Measurements from ENCODE around the gene LAGE3.
"Not testable (repeated sequence)": the region's sequence is repeated elsewhere in the genome, so short reads cannot be mapped to it uniquely, and the experiment has no call there.

Gene LAGE3

GRCh38 chrX:154502989-154503388 is 23.9 kb upstream of the LAGE3 start:
- DNase-seq (ENCODE audit: low read depth): no peak
- H3K4me3 ChIP-seq (ENCODE audit: low read depth, low read length): no peak overlapping the region
- TF ChIP-seq, protein P1, sequence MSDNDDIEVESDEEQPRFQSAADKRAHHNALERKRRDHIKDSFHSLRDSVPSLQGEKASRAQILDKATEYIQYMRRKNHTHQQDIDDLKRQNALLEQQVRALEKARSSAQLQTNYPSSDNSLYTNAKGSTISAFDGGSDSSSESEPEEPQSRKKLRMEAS (IDR thresholded peaks at IDR 0.05; ENCODE audit: low read depth, low read length): no peak
- TF ChIP-seq POLR2A (IDR thresholded peaks at IDR 0.05; ENCODE audit: extremely low read depth, insufficient read length) (no peak), MYC (IDR thresholded peaks at IDR 0.05; ENCODE audit: low read depth, low read length) (no peak)
- TF ChIP-seq, protein P2, sequence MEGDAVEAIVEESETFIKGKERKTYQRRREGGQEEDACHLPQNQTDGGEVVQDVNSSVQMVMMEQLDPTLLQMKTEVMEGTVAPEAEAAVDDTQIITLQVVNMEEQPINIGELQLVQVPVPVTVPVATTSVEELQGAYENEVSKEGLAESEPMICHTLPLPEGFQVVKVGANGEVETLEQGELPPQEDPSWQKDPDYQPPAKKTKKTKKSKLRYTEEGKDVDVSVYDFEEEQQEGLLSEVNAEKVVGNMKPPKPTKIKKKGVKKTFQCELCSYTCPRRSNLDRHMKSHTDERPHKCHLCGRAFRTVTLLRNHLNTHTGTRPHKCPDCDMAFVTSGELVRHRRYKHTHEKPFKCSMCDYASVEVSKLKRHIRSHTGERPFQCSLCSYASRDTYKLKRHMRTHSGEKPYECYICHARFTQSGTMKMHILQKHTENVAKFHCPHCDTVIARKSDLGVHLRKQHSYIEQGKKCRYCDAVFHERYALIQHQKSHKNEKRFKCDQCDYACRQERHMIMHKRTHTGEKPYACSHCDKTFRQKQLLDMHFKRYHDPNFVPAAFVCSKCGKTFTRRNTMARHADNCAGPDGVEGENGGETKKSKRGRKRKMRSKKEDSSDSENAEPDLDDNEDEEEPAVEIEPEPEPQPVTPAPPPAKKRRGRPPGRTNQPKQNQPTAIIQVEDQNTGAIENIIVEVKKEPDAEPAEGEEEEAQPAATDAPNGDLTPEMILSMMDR (IDR thresholded peaks at IDR 0.05; ENCODE audit: low read depth, low read length): no peak

DNA sequence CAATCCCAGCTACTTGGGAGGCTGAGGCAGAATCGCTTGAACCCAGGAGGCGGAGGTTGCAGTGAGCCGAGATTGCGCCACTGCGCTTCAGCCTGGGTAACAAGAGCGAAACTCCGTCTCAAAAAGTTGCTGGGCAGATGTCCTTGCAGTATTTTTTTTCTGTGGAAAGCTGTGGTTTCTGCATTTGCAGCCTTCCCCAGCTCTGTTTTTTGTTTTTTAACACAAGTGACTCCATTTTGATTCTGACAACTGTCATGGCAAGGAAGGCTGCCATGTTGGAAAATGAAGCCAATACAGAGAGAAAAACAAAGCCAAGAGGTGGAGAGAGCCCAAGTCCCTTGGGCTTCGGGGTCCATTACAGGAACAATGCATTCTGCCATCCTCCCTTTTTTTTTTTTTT is 23.0 kb upstream of the LAGE3 start:
- no peak overlapping the region for H3K4me3 ChIP-seq (ENCODE audit: low read depth, low read length)
- TF ChIP-seq MYC (IDR thresholded peaks at IDR 0.05; ENCODE audit: low read depth, low read length) (no peak), POLR2A (IDR thresholded peaks at IDR 0.05; ENCODE audit: extremely low read depth, insufficient read length) (no peak)
- TF ChIP-seq, protein P2 (IDR thresholded peaks at IDR 0.05; ENCODE audit: low read depth, low read length): no peak
- TF ChIP-seq, protein P1 (IDR thresholded peaks at IDR 0.05; ENCODE audit: low read depth, low read length): no peak
- DNase-seq (ENCODE audit: low read depth): no peak

GRCh38 chrX:154501423-154501822 is 22.3 kb upstream of the LAGE3 start:
- H3K4me3 ChIP-seq (ENCODE audit: low read depth, low read length); DNase-seq (ENCODE audit: low read depth): not testable (repeated sequence)

GRCh38 chrX:154496591-154497137 is 17.6 kb upstream of the LAGE3 start:
- not testable (repeated sequence) for DNase-seq (ENCODE audit: low read depth)

GRCh38 chrX:154495472-154495922 is 16.4 kb upstream of the LAGE3 start:
- H3K4me3 ChIP-seq (ENCODE audit: low read depth, low read length): no peak overlapping the region
- DNase-seq (ENCODE audit: low read depth): no peak
- TF ChIP-seq, protein P2 (IDR thresholded peaks at IDR 0.05; ENCODE audit: low read depth, low read length): no peak
- TF ChIP-seq, protein P1 (IDR thresholded peaks at IDR 0.05; ENCODE audit: low read depth, low read length): no peak
- TF ChIP-seq MYC (IDR thresholded peaks at IDR 0.05; ENCODE audit: low read depth, low read length) (no peak), POLR2A (IDR thresholded peaks at IDR 0.05; ENCODE audit: extremely low read depth, insufficient read length) (no peak)

More at GRCh38 chrX:154496591-154497137, 17.6 kb upstream of the LAGE3 start:
- H3K4me3 ChIP-seq (ENCODE audit: low read depth, low read length): not testable (repeated sequence)

DNA sequence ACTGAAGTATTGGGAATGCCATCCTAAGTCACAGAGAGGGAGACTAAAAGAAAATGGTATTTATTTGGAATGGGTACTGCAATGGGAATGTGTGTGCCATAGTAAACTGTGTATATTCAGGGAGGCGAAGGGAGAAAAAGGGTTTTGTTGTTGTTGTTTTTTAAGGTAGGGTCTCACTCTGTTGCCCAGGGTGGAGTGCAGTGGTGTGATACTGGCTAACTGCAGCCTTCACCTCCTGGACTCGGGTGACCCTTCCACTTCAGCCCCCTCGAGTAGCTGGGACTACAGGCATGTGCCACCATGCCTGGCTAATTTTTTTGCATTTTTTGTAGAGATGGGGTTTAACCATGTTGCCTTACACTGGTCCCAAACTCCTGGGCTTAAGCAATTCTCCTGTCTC is 15.6 kb upstream of the LAGE3 start:
- TF ChIP-seq, protein P1 (IDR thresholded peaks at IDR 0.05; ENCODE audit: low read depth, low read length): no peak
- DNase-seq (ENCODE audit: low read depth): no peak
- H3K4me3 ChIP-seq (ENCODE audit: low read depth, low read length): no peak overlapping the region

DNA sequence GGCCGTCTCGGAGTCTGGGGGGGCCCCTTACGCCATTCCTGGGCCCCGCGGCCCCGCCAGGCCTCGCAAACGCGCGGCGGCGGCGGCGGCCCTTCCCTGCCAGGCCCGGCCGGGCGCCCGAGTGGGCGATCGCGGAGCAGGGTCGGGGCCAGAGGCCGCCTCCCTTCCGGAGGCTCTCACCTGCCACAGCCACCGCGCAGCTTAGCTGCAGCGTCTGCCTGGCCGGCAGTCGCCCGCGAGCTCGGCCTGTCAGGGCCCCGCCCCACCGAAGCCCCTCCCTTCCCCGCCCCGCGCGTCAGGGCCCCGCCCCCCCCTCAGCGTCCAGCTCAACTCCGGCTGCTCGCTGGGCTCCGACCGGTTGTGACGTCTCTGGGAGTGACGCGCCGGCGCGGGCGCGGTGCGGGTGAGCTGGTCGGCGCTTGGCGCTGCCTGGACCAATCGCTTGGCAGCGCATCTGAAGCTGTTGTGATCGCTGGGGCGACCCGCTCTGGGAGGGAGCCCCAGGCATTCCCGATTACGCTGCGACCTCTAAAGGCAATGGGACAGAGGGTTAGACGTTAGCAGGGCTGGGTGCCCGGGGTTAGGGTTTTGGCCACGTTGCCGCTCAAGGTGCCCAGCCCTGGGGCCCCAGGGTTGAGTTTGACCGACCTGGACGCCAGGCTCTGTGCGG is 11.5 kb upstream of the LAGE3 start, which contains the start of gene SLC10A3:
Gene SLC10A3 (minus strand): TSS at position 216 of the 670 bp plus-strand sequence. CDS start 1,689 bp downstream, outside the sequence.
- TF ChIP-seq, protein P2 (IDR thresholded peaks at IDR 0.05; ENCODE audit: low read depth, low read length): no peak
- TF ChIP-seq POLR2A (IDR thresholded peaks at IDR 0.05; ENCODE audit: extremely low read depth, insufficient read length) (peak; percentile 81), MYC (IDR thresholded peaks at IDR 0.05; ENCODE audit: low read depth, low read length) (no peak)
- TF ChIP-seq, protein P1 (IDR thresholded peaks at IDR 0.05; ENCODE audit: low read depth, low read length): no peak
- H3K4me3 ChIP-seq (ENCODE audit: low read depth, low read length): peak within 1 kb of the TSS; percentile 63
- DNase-seq (ENCODE audit: low read depth): peak; percentile 96

All from NB4 (cell line).